GM19395 (cell line): ENCODE measurements around the gene SEMA3D.
A peak's percentile ranks its signal among the peaks of the same experiment; 100 is the strongest.

ENCODE experiments used
- ATAC-seq: cut with Tn5 transposase; IDR thresholded peaks from one replicate; pipeline ENCODE4 v1.9.1; 2021; ENCODE audit warnings: mild to moderate bottlenecking, moderate library complexity; ENCODE audit not compliant: unreplicated experiment

SEMA3D gene

GRCh38 chr7:85184599-85185423, 2.0 kb downstream of the SEMA3D start:
- no peak for ATAC-seq

GRCh38 chr7:85183296-85183695, 3.6 kb downstream of the SEMA3D start:
- ATAC-seq: no peak

DNA sequence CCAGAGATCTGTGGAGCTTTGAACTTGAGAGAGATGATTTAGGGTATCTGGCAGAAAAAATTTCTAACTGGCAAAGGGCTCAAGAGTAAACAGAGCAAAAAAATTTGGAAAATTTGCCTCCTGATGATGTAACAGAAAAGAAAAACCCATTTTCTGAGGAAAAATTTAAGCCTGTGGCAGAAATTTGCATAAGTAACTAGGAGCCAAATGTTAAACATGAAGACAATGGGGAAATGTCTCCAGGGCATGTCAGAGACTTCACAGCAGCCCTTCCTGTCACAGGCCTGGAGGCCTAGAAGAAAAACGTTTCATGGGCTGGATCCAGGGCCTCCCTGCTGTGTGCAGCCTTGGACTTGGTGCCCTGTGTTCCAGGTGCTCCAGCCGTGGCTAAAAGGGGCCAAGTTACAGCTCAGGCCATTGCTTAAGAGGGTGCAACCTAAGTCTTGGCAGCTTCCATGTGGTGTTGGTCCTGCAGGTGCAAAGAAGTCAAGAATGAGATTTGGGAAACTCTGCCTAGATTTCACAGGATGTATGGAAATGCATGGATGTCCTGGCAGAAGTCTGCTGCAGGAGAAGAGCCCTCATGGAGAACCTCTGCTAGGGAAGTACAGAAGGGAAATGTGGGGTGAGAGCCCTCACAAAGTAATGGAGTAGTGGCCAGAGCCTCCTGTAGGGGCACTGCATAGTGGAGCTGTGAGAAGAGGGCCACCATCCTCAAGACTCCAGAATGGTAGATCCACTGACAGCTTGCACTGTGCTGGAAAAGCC, 8.1 kb downstream of the SEMA3D start:
- ATAC-seq: no peak

- ATAC-seq: no peak
Measured at GRCh38 chr7:85177316-85177715, 9.5 kb downstream of the SEMA3D start.

DNA sequence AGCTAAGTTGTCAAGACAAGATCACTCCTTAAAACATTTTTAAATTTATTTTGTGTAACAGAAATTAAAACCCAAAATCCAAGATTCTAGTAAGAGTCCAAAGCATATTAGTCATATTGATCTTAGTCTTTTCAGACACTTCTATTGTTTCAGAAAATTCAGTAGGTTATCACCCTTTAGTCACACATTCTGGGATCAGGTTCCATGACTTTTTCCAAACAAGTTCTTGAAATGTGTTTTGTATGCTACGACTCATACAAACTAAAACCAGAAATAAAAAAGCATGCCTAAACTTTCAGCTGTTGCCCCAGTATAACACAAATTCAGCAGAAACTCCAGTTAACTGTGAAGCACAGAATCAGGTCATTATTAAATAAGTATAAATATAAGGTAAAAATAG, 10.7 kb downstream of the SEMA3D start:
- ATAC-seq: no peak

DNA sequence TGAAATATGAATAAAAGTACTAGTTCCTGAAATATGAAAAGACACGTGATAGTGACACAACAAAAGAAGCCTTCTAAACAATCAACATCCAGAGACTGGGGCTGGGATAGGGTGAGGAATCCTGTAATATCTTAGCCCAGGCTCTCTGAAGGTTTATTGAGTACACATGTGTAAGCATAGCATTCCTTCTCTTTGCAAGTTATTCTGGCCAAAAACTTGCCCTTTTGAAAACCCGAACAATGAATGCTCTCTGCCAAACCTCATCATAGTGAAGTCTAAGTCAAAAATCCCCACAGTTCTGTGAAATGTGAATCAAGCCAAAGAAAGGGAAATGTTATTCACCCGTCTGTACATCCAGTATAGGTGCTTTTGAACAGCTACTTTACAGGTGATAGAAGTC, 11.6 kb downstream of the SEMA3D start:
- no peak for ATAC-seq

GRCh38 chr7:85172530-85172941, 14.3 kb downstream of the SEMA3D start:
- no peak for ATAC-seq

DNA sequence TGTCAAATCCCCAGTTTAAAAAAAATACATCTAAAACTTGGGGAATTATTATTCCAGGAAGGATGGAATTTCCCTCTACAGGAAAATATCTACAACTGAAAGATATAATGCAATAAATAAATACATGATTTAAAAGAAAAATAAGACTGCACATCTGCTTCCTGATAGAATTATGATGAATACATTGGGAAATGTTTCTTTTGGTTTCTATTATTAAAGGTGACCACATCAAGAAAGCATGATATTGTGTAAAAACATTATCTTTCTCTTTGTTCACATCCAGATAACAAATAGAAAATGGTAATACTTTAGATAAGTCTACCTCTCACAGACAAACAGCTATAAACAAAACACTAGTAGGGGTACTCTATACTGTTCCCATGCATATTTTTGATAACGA, 19.2 kb downstream of the SEMA3D start:
- no peak for ATAC-seq

DNA sequence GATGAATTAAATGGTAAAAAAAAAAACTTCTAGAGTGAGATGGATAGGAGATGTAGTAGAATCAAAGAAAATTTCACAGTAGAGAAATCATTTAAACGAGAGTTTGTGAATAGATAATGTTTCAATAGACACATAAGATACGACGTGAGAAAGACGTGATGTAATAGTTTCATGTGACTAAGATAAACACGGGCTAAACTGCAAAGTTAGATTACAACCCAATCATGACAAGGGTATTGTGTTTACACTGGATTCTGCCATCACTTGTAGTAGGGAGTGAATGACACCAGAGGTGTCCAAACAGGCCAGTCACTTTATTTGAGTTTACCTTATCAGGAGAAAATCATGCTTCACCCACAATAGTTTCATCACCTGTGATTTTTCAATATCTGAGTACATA, 21.6 kb downstream of the SEMA3D start:
- ATAC-seq: no peak

GRCh38 chr7:85164376-85164775, 22.5 kb downstream of the SEMA3D start:
- ATAC-seq: no peak

DNA sequence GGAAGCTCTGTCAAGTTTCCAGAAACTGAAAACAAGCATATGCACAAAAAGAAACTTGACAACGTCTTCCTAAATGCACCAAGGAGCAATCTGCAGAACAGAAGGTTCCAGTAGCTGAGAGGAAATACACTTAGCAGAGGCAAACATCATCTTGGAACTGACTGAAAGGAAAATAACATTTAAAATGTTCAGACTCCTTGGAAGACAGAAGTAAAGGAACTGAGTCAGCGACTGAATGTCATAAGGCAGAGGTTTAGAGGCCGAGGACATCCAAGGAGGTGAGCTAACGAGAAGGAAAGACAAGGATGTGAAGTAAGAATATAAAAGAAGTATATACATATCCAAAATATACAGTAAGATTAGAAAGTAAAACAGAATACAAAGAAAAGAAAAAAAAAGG, 24.1 kb downstream of the SEMA3D start:
- no peak for ATAC-seq

GRCh38 chr7:85160223-85160622, 26.6 kb downstream of the SEMA3D start:
- peak; percentile 89 for ATAC-seq

DNA sequence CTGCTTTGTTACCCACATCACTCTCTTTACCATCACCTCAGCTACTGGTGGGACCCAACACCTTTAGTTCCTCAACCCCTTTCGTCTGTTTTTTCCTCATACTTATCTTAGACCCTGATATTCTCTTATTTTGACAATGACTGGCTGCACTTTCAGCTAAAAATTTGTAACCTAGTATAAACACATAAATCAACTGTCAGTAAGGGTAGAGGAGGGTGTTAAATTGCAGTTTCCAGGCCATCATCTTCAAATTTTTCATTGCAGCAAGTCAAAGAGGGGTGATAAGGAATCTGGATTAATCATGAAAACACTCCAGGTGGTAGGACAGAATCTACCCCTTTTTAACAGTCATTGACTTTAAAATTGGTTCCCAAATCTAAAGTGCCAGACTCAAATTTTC, 27.9 kb downstream of the SEMA3D start:
- no peak for ATAC-seq

GRCh38 chr7:85156661-85157208, 30.1 kb downstream of the SEMA3D start:
- ATAC-seq: no peak

DNA sequence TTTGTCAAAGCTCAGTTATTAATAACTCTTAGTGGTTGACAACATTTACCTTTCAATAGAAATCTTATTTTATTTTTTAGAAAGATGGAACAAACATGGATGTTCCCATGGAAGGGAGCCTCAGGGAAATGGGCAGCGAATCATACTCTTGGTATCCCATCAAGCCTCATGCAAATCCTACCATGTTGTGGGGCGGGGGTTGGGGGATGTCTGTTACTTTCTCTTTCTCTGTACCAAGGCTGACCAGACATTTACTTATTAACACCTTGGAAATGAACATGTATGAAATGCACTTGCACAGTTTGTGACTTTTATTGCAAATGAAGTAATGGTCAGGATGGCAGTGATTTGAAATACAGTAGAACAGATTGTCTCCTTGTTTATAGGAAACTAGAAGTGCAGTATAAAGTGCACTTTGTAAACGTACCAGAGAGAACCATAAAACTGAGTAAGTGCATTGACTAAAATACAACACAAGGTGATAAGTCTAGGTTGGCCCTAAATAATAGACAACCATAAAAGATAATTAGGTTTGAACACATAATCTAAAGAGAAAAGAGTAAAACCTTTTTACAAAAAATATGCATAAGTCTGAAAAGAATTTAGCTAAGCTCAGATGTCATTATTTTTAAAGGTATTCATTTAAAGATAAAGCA, 32.4 kb downstream of the SEMA3D start:
- ATAC-seq: no peak

DNA sequence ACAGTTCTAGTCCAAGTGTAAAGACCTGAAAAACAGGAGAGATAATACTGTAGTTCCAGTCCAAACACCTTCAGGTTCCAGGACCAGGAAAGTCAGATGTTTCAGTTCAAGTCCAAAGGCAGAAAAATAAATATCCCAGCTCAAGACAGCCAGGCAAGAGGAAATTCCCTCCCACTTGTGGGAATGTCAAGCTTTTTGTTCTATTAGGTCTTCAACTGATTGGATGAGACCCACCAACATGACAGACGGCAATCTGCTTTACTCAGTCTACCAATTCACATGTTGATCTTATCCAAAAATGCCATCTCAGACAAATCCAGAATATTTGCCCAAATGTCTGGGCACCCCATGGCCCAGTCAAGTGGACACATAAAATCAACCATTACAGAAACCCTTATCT, 33.1 kb downstream of the SEMA3D start:
- no peak for ATAC-seq

GRCh38 chr7:85150624-85151023, 36.2 kb downstream of the SEMA3D start:
- no peak for ATAC-seq

DNA sequence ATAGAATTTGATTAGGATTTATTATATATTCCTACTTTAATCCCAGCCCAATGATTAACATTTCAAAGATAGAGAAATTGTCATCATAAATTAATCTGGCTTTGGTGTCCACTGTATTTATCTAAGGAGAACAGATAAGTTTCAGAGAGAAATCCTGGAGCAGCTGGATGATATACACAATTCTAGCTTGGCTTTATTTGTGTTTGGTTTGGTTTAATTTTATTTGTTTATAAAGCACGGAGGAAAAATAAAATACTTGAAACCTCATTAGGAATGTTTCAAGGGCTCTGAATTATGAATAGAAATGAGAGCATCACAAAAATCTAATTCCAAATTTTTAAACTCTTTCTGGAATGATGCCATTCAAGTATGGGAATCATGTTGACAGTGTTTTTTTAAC, 42.1 kb downstream of the SEMA3D start:
- no peak for ATAC-seq

GRCh38 chr7:85135977-85136376, 50.9 kb downstream of the SEMA3D start:
- ATAC-seq: no peak

DNA sequence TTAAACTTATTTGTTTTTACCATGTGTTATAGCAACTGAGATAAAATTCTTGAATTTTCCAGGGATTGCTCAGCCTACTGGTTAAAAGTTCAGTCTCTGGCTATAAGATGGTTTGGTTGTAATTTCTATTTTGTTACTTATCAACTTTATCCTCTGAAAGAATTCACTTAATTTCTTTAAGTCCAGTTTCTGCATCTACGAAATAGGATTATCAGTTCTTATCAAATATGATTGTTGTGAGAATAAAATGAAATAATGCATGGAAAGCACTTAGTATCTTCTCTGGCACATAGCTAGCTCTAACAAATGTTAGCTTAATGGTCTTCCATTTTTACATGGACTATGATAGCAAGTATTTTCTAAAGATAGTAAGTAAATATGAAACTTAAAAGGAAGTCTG, 53.3 kb downstream of the SEMA3D start:
- ATAC-seq: no peak

- no peak for ATAC-seq
Measured at GRCh38 chr7:85133006-85133405, 53.9 kb downstream of the SEMA3D start.

DNA sequence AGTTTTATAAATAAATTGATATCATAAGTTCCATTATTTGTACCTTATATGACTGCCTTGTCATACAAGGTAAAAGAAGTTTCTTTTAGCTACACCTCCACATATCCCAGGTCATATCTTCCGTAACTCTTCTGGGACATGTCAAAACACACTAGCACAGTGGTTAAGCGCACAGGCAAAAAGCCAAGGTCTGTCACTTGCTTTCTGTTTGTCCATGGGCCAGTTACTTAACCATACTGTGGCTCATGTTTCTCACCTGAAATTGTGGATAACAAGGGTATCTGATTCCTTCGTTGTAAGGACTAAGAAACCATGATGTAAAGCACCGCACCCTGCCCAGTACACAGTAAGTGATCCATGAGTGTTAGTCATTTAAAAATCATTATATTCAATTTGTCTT, 56.2 kb downstream of the SEMA3D start:
- ATAC-seq: no peak
